Activated CD8-positive, alpha-beta T cell treated with anti-CD3 and anti-CD28 coated beads for 36 hours (primary cell): Measurements from ENCODE around the gene DGKK. TPM values are rescaled to one million over a fixed set of nuclear protein-coding genes. Genes with fewer than 3 reads are reported as not detected.

Experiments
- ATAC-seq: fragments of 200-7000 bp; cut with Tn5 transposase; one replicate; pipeline ENCODE4 v1.10.0; 2021; ENCODE audit warnings: mild to moderate bottlenecking, moderate library complexity
- CTCF ChIA-PET: fragments of 350-600 bp; sonication (Branson Sonifier 250); formaldehyde crosslinking; loops from one replicate; lab custom pipeline; 2021; ENCODE audit warnings: antibody characterized with exemption; lab: Charles Lee
- POLR2A ChIA-PET: fragments of 350-600 bp; sonication (Branson Sonifier 250); formaldehyde crosslinking; loops from one replicate; lab custom pipeline; 2021; ENCODE audit warnings: antibody characterized with exemption; lab: Charles Lee
- DNase-seq: peaks from one replicate; pipeline ENCODE4 v3.0.0-alpha.2; 2020
- H3K27ac Mint-ChIP-seq: one replicate; pipeline ENCODE4 v1.8.0; 2021; ENCODE audit warnings: mild to moderate bottlenecking, mixed read lengths
- H3K27me3 Mint-ChIP-seq: one replicate; pipeline ENCODE4 v1.8.0; 2021; ENCODE audit warnings: mixed read lengths
- H3K36me3 Mint-ChIP-seq: one replicate; pipeline ENCODE4 v1.8.0; 2021; ENCODE audit warnings: low read depth, mixed read lengths
- H3K4me1 Mint-ChIP-seq: one replicate; pipeline ENCODE4 v1.8.0; 2021; ENCODE audit warnings: low read depth, mixed read lengths
- H3K4me3 Mint-ChIP-seq: one replicate; pipeline ENCODE4 v1.8.0; 2021; ENCODE audit warnings: mild to moderate bottlenecking, moderate library complexity, mixed read lengths
- H3K9me3 Mint-ChIP-seq: one replicate; pipeline ENCODE4 v1.8.0; 2021; ENCODE audit warnings: mixed read lengths
- intact Hi-C: fragments of 100-400 bp; cut with micrococcal nuclease; formaldehyde crosslinking; loops from one replicate; pipeline ENCODE4 v1.10.0; 2022
- total RNA-seq, 2 experiments: library from RNA; stranded (reverse); gene quantifications; one replicate each; pipeline ENCODE4 v1.2.3, GENCODE V29; 2021
- TF ChIP-seq, protein P1 (sequence below): fragments of 200-600 bp; IDR thresholded peaks from one replicate; pipeline ENCODE4 v1.8.0; 2022; ENCODE audit warnings: antibody characterized with exemption, mild to moderate bottlenecking

DGKK gene
- total RNA-seq, 2 experiments from 2014 or later: not detected

GRCh38 chrX:50402886-50403285 lies 67.7 kb downstream of the DGKK start:
- no peaks in the 10 kb centered on the region for H3K36me3 Mint-ChIP-seq
- no peak overlapping the region for H3K4me3 Mint-ChIP-seq
- no peak for DNase-seq
- ATAC-seq: no peak
- ChIA-PET CTCF (no interaction called here), POLR2A (no interaction called here)
- TF ChIP-seq, protein P1, sequence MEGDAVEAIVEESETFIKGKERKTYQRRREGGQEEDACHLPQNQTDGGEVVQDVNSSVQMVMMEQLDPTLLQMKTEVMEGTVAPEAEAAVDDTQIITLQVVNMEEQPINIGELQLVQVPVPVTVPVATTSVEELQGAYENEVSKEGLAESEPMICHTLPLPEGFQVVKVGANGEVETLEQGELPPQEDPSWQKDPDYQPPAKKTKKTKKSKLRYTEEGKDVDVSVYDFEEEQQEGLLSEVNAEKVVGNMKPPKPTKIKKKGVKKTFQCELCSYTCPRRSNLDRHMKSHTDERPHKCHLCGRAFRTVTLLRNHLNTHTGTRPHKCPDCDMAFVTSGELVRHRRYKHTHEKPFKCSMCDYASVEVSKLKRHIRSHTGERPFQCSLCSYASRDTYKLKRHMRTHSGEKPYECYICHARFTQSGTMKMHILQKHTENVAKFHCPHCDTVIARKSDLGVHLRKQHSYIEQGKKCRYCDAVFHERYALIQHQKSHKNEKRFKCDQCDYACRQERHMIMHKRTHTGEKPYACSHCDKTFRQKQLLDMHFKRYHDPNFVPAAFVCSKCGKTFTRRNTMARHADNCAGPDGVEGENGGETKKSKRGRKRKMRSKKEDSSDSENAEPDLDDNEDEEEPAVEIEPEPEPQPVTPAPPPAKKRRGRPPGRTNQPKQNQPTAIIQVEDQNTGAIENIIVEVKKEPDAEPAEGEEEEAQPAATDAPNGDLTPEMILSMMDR: no peak
- H3K27me3 Mint-ChIP-seq: peaks cover 2% of the 10 kb centered on the region
- H3K27ac Mint-ChIP-seq: no peak overlapping the region
- no peaks in the 10 kb centered on the region for H3K9me3 Mint-ChIP-seq
- H3K4me1 Mint-ChIP-seq: no peaks in the 10 kb centered on the region
- intact Hi-C loops: no loop called here

- no peaks in the 10 kb centered on the region for H3K36me3 Mint-ChIP-seq
- peaks cover 2% of the 10 kb centered on the region for H3K27me3 Mint-ChIP-seq
- intact Hi-C loops: no loop called here
- DNase-seq (no peak), ATAC-seq (no peak)
- H3K27ac Mint-ChIP-seq: no peak overlapping the region
- no peaks in the 10 kb centered on the region for H3K4me1 Mint-ChIP-seq
- ChIA-PET POLR2A (no interaction called here), CTCF (no interaction called here)
- H3K9me3 Mint-ChIP-seq: no peaks in the 10 kb centered on the region
- no peak overlapping the region for H3K4me3 Mint-ChIP-seq
- TF ChIP-seq, protein P1: no peak
Measured at GRCh38 chrX:50393902-50394301, 76.7 kb downstream of the DGKK start.

DNA sequence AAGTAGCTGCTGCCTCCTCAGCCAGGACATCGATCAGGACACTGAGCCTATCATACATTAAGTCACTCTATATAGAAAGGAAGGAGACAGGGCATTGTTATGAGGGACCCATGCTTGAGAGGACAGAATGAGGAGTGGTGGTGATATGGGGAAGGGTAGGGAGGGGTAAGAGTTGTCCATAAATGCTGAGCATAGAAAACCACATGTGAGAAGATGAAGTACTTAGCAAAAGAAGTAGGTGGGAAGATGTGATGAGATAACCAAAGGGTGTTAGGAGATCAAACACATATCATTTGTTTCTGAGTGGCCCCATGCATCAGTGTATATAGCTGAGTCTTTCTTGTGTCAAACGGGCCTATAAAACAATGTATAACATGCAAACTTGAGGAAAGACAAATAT lies 84.1 kb downstream of the DGKK start:
- intact Hi-C loops: no loop called here

DNA sequence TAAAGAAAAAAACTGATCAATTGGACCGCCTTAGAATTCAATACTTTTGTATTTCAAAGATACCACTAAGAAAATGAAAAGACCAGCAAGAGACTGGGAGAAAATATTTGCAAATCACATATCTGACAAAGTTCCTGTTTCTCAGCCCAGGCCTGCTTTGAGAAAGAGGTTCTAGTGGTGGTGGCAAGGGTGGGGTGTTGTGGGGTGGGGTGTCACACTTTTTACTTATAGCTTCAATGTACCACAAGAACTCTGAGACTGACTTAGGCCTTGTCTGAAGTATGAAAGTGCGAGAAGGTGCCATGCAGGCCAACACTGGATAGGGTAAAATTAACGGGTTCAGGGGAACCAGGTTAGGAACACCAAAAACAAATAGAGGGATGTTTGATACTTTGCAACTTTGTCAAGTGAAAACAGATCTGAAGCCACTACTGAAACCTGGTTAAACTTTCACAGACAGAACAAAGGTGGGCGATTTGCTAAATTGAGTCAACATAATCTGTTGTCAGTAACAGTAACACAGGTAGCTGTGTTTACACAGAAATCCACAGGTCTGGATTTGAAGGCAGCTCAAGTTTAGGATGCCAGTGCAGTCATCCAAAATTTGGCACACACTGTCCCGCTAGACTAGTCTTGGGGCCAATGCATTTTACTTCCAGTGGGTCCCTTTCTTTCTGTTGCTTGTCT lies 88.8 kb downstream of the DGKK start:
- H3K27me3 Mint-ChIP-seq: peaks cover 1% of the 10 kb centered on the region
- POLR2A ChIA-PET: no interaction called here
- no peaks in the 10 kb centered on the region for H3K36me3 Mint-ChIP-seq
- no peak for ATAC-seq
- intact Hi-C loops: no loop called here
- CTCF ChIA-PET: no interaction called here
- H3K4me1 Mint-ChIP-seq: no peaks in the 10 kb centered on the region
- no peaks in the 10 kb centered on the region for H3K9me3 Mint-ChIP-seq
- no peak for DNase-seq
- H3K4me3 Mint-ChIP-seq: no peak overlapping the region
- TF ChIP-seq, protein P1: no peak
- H3K27ac Mint-ChIP-seq: no peak overlapping the region

More for the DNA sequence above, 84.1 kb downstream of the DGKK start:
- no peak overlapping the region for H3K4me3 Mint-ChIP-seq
- no peaks in the 10 kb centered on the region for H3K36me3 Mint-ChIP-seq
- no peak for ATAC-seq
- TF ChIP-seq, protein P1: no peak
- H3K27me3 Mint-ChIP-seq: peaks cover 1% of the 10 kb centered on the region
- no peak overlapping the region for H3K27ac Mint-ChIP-seq
- H3K9me3 Mint-ChIP-seq: no peaks in the 10 kb centered on the region
- ChIA-PET CTCF (no interaction called here), POLR2A (no interaction called here)
- DNase-seq: no peak
- no peaks in the 10 kb centered on the region for H3K4me1 Mint-ChIP-seq

- Mint-ChIP-seq H3K4me1 (no peaks in the 10 kb centered on the region), H3K27me3 (no peaks in the 10 kb centered on the region), H3K9me3 (no peaks in the 10 kb centered on the region), H3K27ac (no peak overlapping the region), H3K4me3 (no peak overlapping the region), H3K36me3 (no peaks in the 10 kb centered on the region)
- TF ChIP-seq, protein P1: no peak
- intact Hi-C loops: no loop called here
- ATAC-seq (no peak), DNase-seq (no peak)
- ChIA-PET POLR2A (no interaction called here), CTCF (no interaction called here)
Measured at GRCh38 chrX:50375481-50376267, 95.0 kb downstream of the DGKK start.
